Measurements from ENCODE around the gene TOP3A.
A peak's percentile ranks its signal among the peaks of the same experiment; 100 is the strongest.
"Not testable (repeated sequence)": the region's sequence is repeated elsewhere in the genome, so short reads cannot be mapped to it uniquely, and the experiment has no call there.

Gene TOP3A

GRCh38 chr17:18314731-18315561 is at the start of gene TOP3A, which contains the start of gene SMCR8:
Gene TOP3A, minus strand, starts transcription at chr17:18314994. Its CDS starts 216 bp downstream, at chr17:18314778.
Gene SMCR8, plus strand, starts transcription at chr17:18315293. Its CDS starts 497 bp downstream, at chr17:18315790.
- peak; percentile 94 to 97 (median 95) for DNase-seq (ENCODE audit: low read depth in 3 of 3)

- no peak for DNase-seq (ENCODE audit: low read depth in 3 of 3)
Measured at GRCh38 chr17:18364166-18364565, 49.4 kb upstream of the TOP3A start.

GRCh38 chr17:18363101-18364049 is 48.6 kb upstream of the TOP3A start, which contains the start of gene SHMT1:
Gene SHMT1, minus strand, starts transcription at chr17:18363550. Its CDS starts 7,569 bp downstream, at chr17:18355981.
- peak; percentile 83 to 90 (median 84) for DNase-seq (ENCODE audit: low read depth in 3 of 3)

GRCh38 chr17:18362698-18363100 is 47.9 kb upstream of the TOP3A start:
- no peak for DNase-seq (ENCODE audit: low read depth in 3 of 3)

- DNase-seq (ENCODE audit: low read depth in 3 of 3): no peak
Measured at GRCh38 chr17:18361837-18362697, 47.3 kb upstream of the TOP3A start.

GRCh38 chr17:18360518-18360917 is 45.7 kb upstream of the TOP3A start:
- DNase-seq (ENCODE audit: low read depth in 3 of 3): no peak

GRCh38 chr17:18356624-18357023 is 41.8 kb upstream of the TOP3A start:
- DNase-seq (ENCODE audit: low read depth in 3 of 3): no peak

- no peak for DNase-seq (ENCODE audit: low read depth in 3 of 3)
Measured at GRCh38 chr17:18353541-18353940, 38.7 kb upstream of the TOP3A start.

GRCh38 chr17:18344021-18344420 is 29.2 kb upstream of the TOP3A start:
- no peak for DNase-seq (ENCODE audit: low read depth in 3 of 3)

GRCh38 chr17:18339933-18340332 is 25.1 kb upstream of the TOP3A start:
- no peak for DNase-seq (ENCODE audit: low read depth in 3 of 3)

- DNase-seq (ENCODE audit: low read depth in 3 of 3): not testable (repeated sequence)
Measured at GRCh38 chr17:18338158-18338557, 23.4 kb upstream of the TOP3A start.

- no peak for DNase-seq (ENCODE audit: low read depth in 3 of 3)
Measured at GRCh38 chr17:18332909-18333489, 18.2 kb upstream of the TOP3A start.

- DNase-seq (ENCODE audit: low read depth in 3 of 3): no peak
Measured at GRCh38 chr17:18331879-18332278, 17.1 kb upstream of the TOP3A start.

- no peak for DNase-seq (ENCODE audit: low read depth in 3 of 3)
Measured at GRCh38 chr17:18328643-18329204, 13.9 kb upstream of the TOP3A start.

- no peak for DNase-seq (ENCODE audit: low read depth in 3 of 3)
Measured at GRCh38 chr17:18327556-18327955, 12.8 kb upstream of the TOP3A start.

- no peak for DNase-seq (ENCODE audit: low read depth in 3 of 3)
Measured at GRCh38 chr17:18327093-18327492, 12.3 kb upstream of the TOP3A start.

- no peak for DNase-seq (ENCODE audit: low read depth in 3 of 3)
Measured at GRCh38 chr17:18326572-18326971, 11.8 kb upstream of the TOP3A start.

- no peak for DNase-seq (ENCODE audit: low read depth in 3 of 3)
Measured at GRCh38 chr17:18326039-18326438, 11.2 kb upstream of the TOP3A start.

- DNase-seq (ENCODE audit: low read depth in 3 of 3): no peak
Measured at GRCh38 chr17:18324140-18325050, 9.6 kb upstream of the TOP3A start.
